HAP-1 (cell line): Measurements from ENCODE around the gene DNAI4.
"Not testable (repeated sequence)": the region's sequence is repeated elsewhere in the genome, so short reads cannot be mapped to it uniquely, and the experiment has no call there.

Experiments
- DNase-seq, 2 experiments: peaks; one replicate each; pipeline ENCODE4 v3.0.0-alpha.2; 2016 to 2020; ENCODE audit warnings: low spot score in 2 of 2
- H3K27me3 ChIP-seq: fragments of 250-450 bp; sonication (Bioruptor Pico); 2 replicates; pipeline ENCODE4 v1.5.1; 2020; ENCODE audit warnings: low read depth, mild to moderate bottlenecking, moderate library complexity
- H3K36me3 ChIP-seq: fragments of 250-450 bp; sonication (Bioruptor Pico); replicated peaks from 2 replicates; pipeline ENCODE4 v1.5.1; 2020; ENCODE audit warnings: mild to moderate bottlenecking
- H3K4me1 ChIP-seq: fragments of 250-450 bp; sonication (Bioruptor Pico); 2 replicates; pipeline ENCODE4 v1.5.1; 2020; ENCODE audit warnings: mild to moderate bottlenecking
- H3K4me3 ChIP-seq: fragments of 250-450 bp; sonication (Bioruptor Pico); 2 replicates; pipeline ENCODE4 v1.5.1; 2020; ENCODE audit warnings: mild to moderate bottlenecking, moderate library complexity
- H3K9me3 ChIP-seq: fragments of 250-450 bp; sonication (Bioruptor Pico); 2 replicates; pipeline ENCODE4 v1.5.1; 2020; ENCODE audit warnings: mild to moderate bottlenecking, moderate library complexity
- in situ Hi-C: fragments of 300-500 bp; cut with MboI; formaldehyde crosslinking; loops from 3 replicates; pipeline ENCODE4 v1.14.3; 2020; ENCODE audit warnings: low sequenced_read_pairs, inconsistent platforms, mixed read lengths

Gene DNAI4

DNA sequence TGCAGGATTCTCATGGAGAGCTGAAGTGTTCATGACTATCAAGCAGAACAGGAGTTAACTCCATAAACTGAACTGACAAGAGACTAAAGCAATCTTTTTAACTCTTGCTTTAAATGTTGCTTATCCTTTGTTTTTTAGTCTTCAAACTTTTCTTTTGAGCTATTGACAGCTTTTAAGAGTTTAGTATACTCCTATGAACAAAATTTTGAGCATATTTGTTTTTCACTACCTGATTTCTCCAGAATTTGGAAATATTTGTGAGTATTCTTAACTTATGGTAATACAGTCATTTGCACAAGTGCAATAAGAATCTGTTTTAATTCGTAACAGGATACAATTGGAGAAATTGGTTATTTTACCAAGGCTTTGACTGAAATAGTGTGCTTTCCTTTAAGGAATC is 7.2 kb downstream of the DNAI4 start:
- DNase-seq = no peak
- no peaks in the 10 kb centered on the region for H3K9me3 ChIP-seq
- no peaks in the 10 kb centered on the region for H3K36me3 ChIP-seq
- in situ Hi-C loops = no loop called here
- H3K4me3 ChIP-seq = no peak overlapping the region
- no peaks in the 10 kb centered on the region for H3K27me3 ChIP-seq
- peaks cover 9% of the 10 kb centered on the region for H3K4me1 ChIP-seq

DNA sequence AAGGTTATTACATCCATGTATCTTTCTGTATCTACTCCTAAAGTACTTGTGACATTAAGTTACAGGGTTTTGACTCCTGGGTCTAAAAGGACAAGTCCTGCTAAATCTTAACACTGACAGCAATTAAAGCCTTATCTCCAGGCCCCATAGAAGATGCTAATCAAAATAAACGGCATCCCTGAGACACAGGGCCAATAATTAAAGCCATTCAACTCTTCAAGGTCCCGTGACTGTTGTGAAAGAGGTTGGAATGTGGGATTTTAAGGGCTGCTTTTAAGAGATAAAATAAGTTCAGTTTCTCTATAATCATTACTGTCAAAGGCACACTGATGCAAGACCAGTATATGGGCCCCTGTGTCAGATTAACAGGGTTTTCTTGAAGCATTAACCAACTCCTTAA is 8.3 kb downstream of the DNAI4 start:
- no peak for DNase-seq

GRCh38 chr1:66915203-66915602 is 9.5 kb downstream of the DNAI4 start:
- in situ Hi-C loops, H3K36me3 ChIP-seq, H3K4me3 ChIP-seq, H3K4me1 ChIP-seq, H3K9me3 ChIP-seq, H3K27me3 ChIP-seq, DNase-seq: not testable (repeated sequence)

More for the DNA sequence above, 8.3 kb downstream of the DNAI4 start:
- H3K4me1 ChIP-seq = peaks cover 9% of the 10 kb centered on the region
- no peaks in the 10 kb centered on the region for H3K27me3 ChIP-seq
- in situ Hi-C loops = no loop called here
- no peaks in the 10 kb centered on the region for H3K36me3 ChIP-seq
- no peak overlapping the region for H3K4me3 ChIP-seq
- no peaks in the 10 kb centered on the region for H3K9me3 ChIP-seq

DNA sequence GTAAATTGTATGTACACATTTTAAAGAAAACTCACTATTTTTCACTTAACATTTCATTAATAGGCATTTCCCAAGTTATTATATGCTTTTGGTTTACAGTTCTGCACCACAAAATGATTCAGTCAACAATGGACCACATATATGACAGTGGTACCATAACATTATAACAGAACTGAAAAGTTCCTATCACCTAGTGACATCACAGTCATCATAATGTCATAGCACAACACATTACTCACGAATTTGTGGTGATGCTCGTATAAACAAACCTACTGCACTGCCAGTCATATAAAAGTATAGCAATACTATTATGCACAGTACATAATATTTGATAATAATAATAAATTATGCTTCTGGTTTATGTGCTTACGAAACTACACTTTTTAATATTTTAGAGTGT is 30.9 kb downstream of the DNAI4 start:
- Histone ChIP-seq H3K27me3 (no peaks in the 10 kb centered on the region), H3K4me3 (no peak overlapping the region), H3K36me3 (no peaks in the 10 kb centered on the region), H3K4me1 (no peaks in the 10 kb centered on the region), H3K9me3 (no peaks in the 10 kb centered on the region)
- in situ Hi-C loops = no loop called here
- no peak for DNase-seq

GRCh38 chr1:66890621-66891020 is 34.0 kb downstream of the DNAI4 start:
- in situ Hi-C loops = no loop called here
- Histone ChIP-seq H3K36me3 (no peaks in the 10 kb centered on the region), H3K27me3 (no peaks in the 10 kb centered on the region), H3K9me3 (no peaks in the 10 kb centered on the region), H3K4me1 (no peaks in the 10 kb centered on the region), H3K4me3 (no peak overlapping the region)
- DNase-seq = no peak

DNA sequence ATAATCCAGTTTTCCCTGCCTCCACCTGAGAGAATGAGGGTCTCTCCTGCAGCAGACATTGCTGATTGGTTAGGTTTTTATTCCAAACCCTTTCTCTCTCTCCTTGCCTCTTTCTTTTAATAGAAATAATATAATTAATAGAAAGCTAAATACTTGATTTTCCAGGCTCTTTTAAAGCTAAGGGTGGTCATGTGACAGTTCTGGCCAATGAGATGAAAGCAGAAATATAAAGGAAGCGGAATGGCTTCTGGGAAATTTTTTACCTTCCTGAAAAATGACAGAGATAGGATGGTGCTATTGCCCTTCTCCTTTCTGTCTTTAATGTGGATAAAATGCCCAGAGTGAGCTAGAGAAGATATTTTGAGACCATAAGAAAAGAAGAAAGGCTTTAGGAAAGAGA is 35.6 kb downstream of the DNAI4 start:
- DNase-seq = no peak
- Histone ChIP-seq H3K36me3 (no peaks in the 10 kb centered on the region), H3K9me3 (no peaks in the 10 kb centered on the region), H3K27me3 (no peaks in the 10 kb centered on the region), H3K4me3 (no peak overlapping the region), H3K4me1 (no peaks in the 10 kb centered on the region)
- in situ Hi-C loops = no loop called here

DNA sequence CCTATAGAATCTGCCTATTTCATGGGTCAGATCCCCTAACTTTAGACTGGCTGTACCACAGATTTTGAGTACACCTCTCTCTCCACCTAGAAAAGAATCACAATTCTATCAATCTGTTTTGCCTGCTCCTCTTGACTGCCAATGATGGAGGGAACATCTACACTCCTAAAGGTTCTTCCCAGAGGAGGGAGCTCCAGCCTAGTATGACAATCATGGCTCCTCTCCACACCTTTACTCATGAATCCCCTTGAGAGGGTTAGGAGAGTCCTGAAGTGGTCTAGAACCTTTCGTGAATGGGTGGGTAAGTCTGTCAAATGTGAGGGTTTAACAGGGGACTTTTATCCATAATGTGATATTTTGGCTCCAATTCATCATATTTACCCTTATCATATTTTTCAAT is 48.0 kb downstream of the DNAI4 start:
- no peak for DNase-seq
- no peaks in the 10 kb centered on the region for H3K4me1 ChIP-seq
- no peaks in the 10 kb centered on the region for H3K9me3 ChIP-seq
- H3K27me3 ChIP-seq = no peaks in the 10 kb centered on the region
- no peaks in the 10 kb centered on the region for H3K36me3 ChIP-seq
- in situ Hi-C loops = no loop called here
- no peak overlapping the region for H3K4me3 ChIP-seq

GRCh38 chr1:66873111-66873510 is 51.5 kb downstream of the DNAI4 start:
- DNase-seq = no peak
- in situ Hi-C loops = no loop called here
- H3K4me1 ChIP-seq = no peaks in the 10 kb centered on the region
- no peaks in the 10 kb centered on the region for H3K36me3 ChIP-seq
- no peaks in the 10 kb centered on the region for H3K9me3 ChIP-seq
- H3K27me3 ChIP-seq = no peaks in the 10 kb centered on the region
- no peak overlapping the region for H3K4me3 ChIP-seq

DNA sequence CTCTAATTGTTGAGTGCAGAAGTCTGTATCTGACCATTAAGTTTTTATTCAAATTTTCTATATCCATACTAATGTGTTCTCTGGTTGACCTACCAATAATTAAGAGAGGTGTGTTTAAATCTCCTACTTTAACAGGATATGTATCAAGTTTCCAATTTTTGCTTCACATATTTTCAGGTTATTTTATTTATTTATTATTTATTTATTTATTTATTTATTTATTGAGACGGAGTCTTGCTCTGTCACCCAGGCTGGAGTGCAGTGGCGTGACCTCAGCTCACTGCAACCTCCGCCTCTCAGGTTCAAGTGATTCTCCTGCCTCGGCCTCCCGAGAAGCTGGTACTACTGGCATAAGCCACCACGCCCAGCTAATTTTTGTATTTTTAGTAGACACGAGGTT is 52.6 kb downstream of the DNAI4 start:
- H3K27me3 ChIP-seq, H3K9me3 ChIP-seq, H3K36me3 ChIP-seq, H3K4me1 ChIP-seq, H3K4me3 ChIP-seq, in situ Hi-C loops, DNase-seq: not testable (repeated sequence)

DNA sequence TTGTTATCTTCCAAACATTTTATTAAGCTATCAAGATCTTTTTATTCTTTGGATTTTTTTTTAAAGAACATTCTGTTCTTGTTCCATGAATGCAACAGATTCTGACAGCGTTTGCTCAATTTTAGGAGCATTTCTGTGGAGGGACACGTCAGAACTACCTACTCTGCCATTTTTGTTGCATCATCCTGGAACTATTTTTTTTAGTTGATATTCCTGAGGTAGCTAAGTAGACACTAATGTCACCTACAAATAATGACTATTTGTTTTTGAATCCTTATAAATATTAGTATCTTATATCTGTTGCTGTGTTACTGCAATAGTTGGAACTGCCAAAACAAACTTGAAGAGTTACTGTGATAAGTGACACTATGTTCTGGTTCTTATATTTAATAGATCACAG is 57.2 kb downstream of the DNAI4 start:
- Histone ChIP-seq H3K9me3 (no peaks in the 10 kb centered on the region), H3K36me3 (no peaks in the 10 kb centered on the region), H3K4me3 (no peak overlapping the region), H3K27me3 (no peaks in the 10 kb centered on the region), H3K4me1 (no peaks in the 10 kb centered on the region)
- no peak for DNase-seq
- in situ Hi-C loops = no loop called here

GRCh38 chr1:66860529-66860928 is 64.1 kb downstream of the DNAI4 start:
- H3K27me3 ChIP-seq = no peaks in the 10 kb centered on the region
- no peak for DNase-seq
- H3K9me3 ChIP-seq = no peaks in the 10 kb centered on the region
- no peak overlapping the region for H3K4me3 ChIP-seq
- in situ Hi-C loops = no loop called here
- no peaks in the 10 kb centered on the region for H3K4me1 ChIP-seq
- H3K36me3 ChIP-seq = no peaks in the 10 kb centered on the region

DNA sequence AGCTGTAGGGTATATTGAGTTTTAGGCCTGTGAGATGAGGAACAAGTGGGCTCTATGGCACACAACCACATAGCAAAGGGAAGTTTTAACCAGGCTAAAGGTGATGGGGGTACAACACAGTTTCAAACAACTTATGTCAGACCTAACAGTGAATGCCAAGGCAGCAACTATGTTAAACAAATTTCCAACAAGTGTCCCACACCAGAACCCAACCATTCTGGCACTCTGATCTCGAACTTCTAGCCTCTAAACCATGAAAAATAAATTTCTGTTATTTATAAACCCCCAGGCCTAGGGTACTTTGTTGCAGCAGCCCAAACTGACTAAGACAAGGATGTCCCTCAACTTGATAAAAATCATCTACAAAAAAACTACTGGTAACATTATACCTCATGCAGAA is 71.3 kb downstream of the DNAI4 start:
- no peaks in the 10 kb centered on the region for H3K9me3 ChIP-seq
- no peak for DNase-seq
- no peaks in the 10 kb centered on the region for H3K4me1 ChIP-seq
- no peaks in the 10 kb centered on the region for H3K36me3 ChIP-seq
- H3K4me3 ChIP-seq = no peak overlapping the region
- H3K27me3 ChIP-seq = no peaks in the 10 kb centered on the region
- in situ Hi-C loops = no loop called here

GRCh38 chr1:66852870-66853269 is 71.8 kb downstream of the DNAI4 start:
- no peaks in the 10 kb centered on the region for H3K9me3 ChIP-seq
- no peaks in the 10 kb centered on the region for H3K27me3 ChIP-seq
- in situ Hi-C loops = no loop called here
- no peaks in the 10 kb centered on the region for H3K36me3 ChIP-seq
- H3K4me1 ChIP-seq = no peaks in the 10 kb centered on the region
- no peak overlapping the region for H3K4me3 ChIP-seq
- DNase-seq = no peak

GRCh38 chr1:66850989-66851388 is 73.7 kb downstream of the DNAI4 start:
- in situ Hi-C loops = no loop called here
- no peak for DNase-seq
- Histone ChIP-seq H3K27me3 (no peaks in the 10 kb centered on the region; the same call in 1 of the 2 replicates), H3K4me3 (no peak overlapping the region), H3K9me3 (no peaks in the 10 kb centered on the region), H3K36me3 (no peaks in the 10 kb centered on the region), H3K4me1 (no peaks in the 10 kb centered on the region)

- in situ Hi-C loops = no loop called here
- no peaks in the 10 kb centered on the region for H3K9me3 ChIP-seq
- H3K4me3 ChIP-seq = no peak overlapping the region
- no peaks in the 10 kb centered on the region; the same call in 1 of the 2 replicates for H3K27me3 ChIP-seq
- H3K4me1 ChIP-seq = no peaks in the 10 kb centered on the region
- no peaks in the 10 kb centered on the region for H3K36me3 ChIP-seq
- no peak for DNase-seq
Observed at GRCh38 chr1:66848193-66848592, 76.5 kb downstream of the DNAI4 start.
